Endothelial cell of umbilical vein (primary cell): ENCODE data around the gene SH3BGRL2. TPM values are rescaled to one million over a fixed set of nuclear protein-coding genes. Genes with fewer than 3 reads are reported as not detected.

Source experiments
- BruUV-seq: library from RNA; stranded (reverse); fragments of 400-500 nt; replicated peaks from 2 replicates; lab custom pipeline; 2021; lab: Mats Ljungman, UMichigan
- CTCF ChIA-PET: fragments of 300-600, 350-600 bp; sonication (Branson Sonifier 250); formaldehyde crosslinking; loops from one replicate; lab custom pipeline; 2021; ENCODE audit warnings: antibody characterized with exemption, inconsistent platforms; lab: Charles Lee
- POLR2A ChIA-PET: fragments of 300-600, 350-600 bp; sonication (Branson Sonifier 250); formaldehyde crosslinking; loops from one replicate; lab custom pipeline; 2021; ENCODE audit warnings: antibody characterized with exemption, inconsistent platforms; lab: Charles Lee
- DNase-seq: peaks from one replicate; pipeline ENCODE4 v3.0.0-alpha.2; 2011; ENCODE audit warnings: low read depth, low spot score
- FAIRE-seq: peaks from 2 replicates; lab custom pipeline; 2011; peaks lifted over from hg19 to GRCh38; lab: Jason Lieb, UNC
- H2AFZ ChIP-seq: 2 replicates; pipeline ENCODE4 v1.6.0; 2012; ENCODE audit warnings: low read depth, low read length, control low read depth, inconsistent platforms
- H3K27ac ChIP-seq: 2 replicates; pipeline ENCODE4 v1.5.1; 2011; ENCODE audit warnings: low read depth, mild to moderate bottlenecking, control low read depth, low read length, moderate library complexity; ENCODE audit not compliant: insufficient read depth
- H3K27me3 ChIP-seq, 2 experiments: 2 replicates each; pipeline versions ENCODE4 v1.6.0 to v1.6.1; 2011; ENCODE audit warnings: low read length in 2 of 2, mixed read lengths in 1 of 2; ENCODE audit not compliant: control insufficient read depth in 2 of 2, insufficient read depth in 2 of 2
- H3K36me3 ChIP-seq, 2 experiments: 2 replicates in 1 of 2; 3 replicates in 1 of 2; pipeline ENCODE4 v1.5.1; 2011; ENCODE audit warnings: low read length in 2 of 2, mild to moderate bottlenecking in 1 of 2, moderate library complexity in 1 of 2; ENCODE audit not compliant: control insufficient read depth in 2 of 2, insufficient read depth in 2 of 2; ENCODE audit errors: extremely low read depth in 1 of 2
- H3K4me1 ChIP-seq: 3 replicates; pipeline ENCODE4 v1.5.1; 2011; ENCODE audit warnings: mild to moderate bottlenecking, low read length; ENCODE audit not compliant: control insufficient read depth, insufficient read depth; ENCODE audit errors: extremely low read depth
- H3K4me2 ChIP-seq: 2 replicates; pipeline ENCODE4 v1.6.1; 2011; ENCODE audit warnings: low read length, control low read depth, mixed read lengths; ENCODE audit not compliant: insufficient read depth
- H3K4me3 ChIP-seq, 3 experiments: fragments of 200-600 bp in 1 of 3; sonication (generic), shearing (Covaris generic) in 1 of 3; replicated peaks in 1 of 3; 2 replicates each; pipeline ENCODE4 v1.5.1; 2011 to 2016; ENCODE audit warnings: control low read depth in 3 of 3, low read length in 3 of 3, mild to moderate bottlenecking in 2 of 3, inconsistent platforms in 1 of 3, low read depth in 1 of 3, moderate library complexity in 1 of 3; ENCODE audit not compliant: insufficient read depth in 1 of 3
- H3K79me2 ChIP-seq: 2 replicates; pipeline ENCODE4 v1.6.0; 2012; ENCODE audit warnings: low read length, inconsistent platforms; ENCODE audit not compliant: control insufficient read depth, insufficient read depth
- H3K9ac ChIP-seq: replicated peaks from 2 replicates; pipeline ENCODE3; 2011; ENCODE audit warnings: low read length, control low read depth; ENCODE audit not compliant: insufficient read depth; ENCODE audit errors: extremely low read depth
- H3K9me1 ChIP-seq: replicated peaks from 3 replicates; pipeline ENCODE4 v1.6.0; 2011; ENCODE audit warnings: mild to moderate bottlenecking, low read length; ENCODE audit not compliant: control insufficient read depth, insufficient read depth; ENCODE audit errors: extremely low read depth
- H3K9me3 ChIP-seq: replicated peaks from 2 replicates; pipeline ENCODE4 v1.5.1; 2012; ENCODE audit warnings: low read length, inconsistent platforms; ENCODE audit not compliant: control insufficient read depth, insufficient read depth
- H4K20me1 ChIP-seq: replicated peaks from 2 replicates; pipeline ENCODE3; 2011; ENCODE audit warnings: mild to moderate bottlenecking, low read length; ENCODE audit not compliant: control insufficient read depth, insufficient read depth; ENCODE audit errors: extremely low read depth
- CTCF ChIP-seq, 2 donors: IDR thresholded peaks; 1 replicate in 1 of 2; 2 replicates in 1 of 2; pipeline ENCODE4 v1.5.1; 2011; ENCODE audit warnings: low read length in 2 of 2, mild to moderate bottlenecking in 2 of 2, moderate library complexity in 2 of 2, control low read depth in 1 of 2, inconsistent platforms in 1 of 2, low read depth in 1 of 2; ENCODE audit not compliant: insufficient read depth in 1 of 2; ENCODE audit errors: extremely low read depth in 1 of 2
- EZH2 ChIP-seq: IDR thresholded peaks from 2 replicates; pipeline ENCODE4 v1.6.1; 2012; ENCODE audit warnings: borderline replicate concordance, low read depth, mild to moderate bottlenecking, moderate library complexity, low read length, inconsistent platforms; ENCODE audit not compliant: severe bottlenecking
- FOS ChIP-seq: IDR thresholded peaks from 2 replicates; pipeline ENCODE4 v1.6.1; 2011; ENCODE audit warnings: mild to moderate bottlenecking, low read length, moderate library complexity, borderline replicate concordance; ENCODE audit not compliant: insufficient read depth
- GATA2 ChIP-seq: IDR thresholded peaks from 2 replicates; pipeline ENCODE4 v1.7.0; 2011; ENCODE audit warnings: low read depth, mild to moderate bottlenecking, moderate library complexity, mixed read lengths, low read length; ENCODE audit not compliant: insufficient read length, insufficient read depth
- JUN ChIP-seq: IDR thresholded peaks from 2 replicates; pipeline ENCODE4 v1.6.1; 2011; ENCODE audit warnings: borderline replicate concordance, low read depth; ENCODE audit not compliant: insufficient read length, insufficient read depth
- MAX ChIP-seq: IDR thresholded peaks from 2 replicates; pipeline ENCODE4 v1.6.1; 2011; ENCODE audit not compliant: insufficient read depth, insufficient read length
- MYC ChIP-seq: IDR thresholded peaks from one replicate; pipeline ENCODE4 v1.6.1; 2011; ENCODE audit warnings: mild to moderate bottlenecking, low read depth, low read length
- POLR2A ChIP-seq: IDR thresholded peaks from 2 replicates; pipeline ENCODE4 v1.6.1; 2012; ENCODE audit warnings: low read depth, mild to moderate bottlenecking, control low read depth, low read length
- POLR2AphosphoS5 ChIP-seq: IDR thresholded peaks from 2 replicates; pipeline ENCODE4 v1.6.1; 2012; ENCODE audit warnings: low read depth, mild to moderate bottlenecking, control low read depth, low read length, moderate library complexity; ENCODE audit not compliant: insufficient read depth
- dilution Hi-C: fragments of 300-500 bp; cut with MboI; formaldehyde crosslinking; loops from one replicate; pipeline ENCODE4 v1.15.0; 2019; ENCODE audit warnings: low sequenced_read_pairs; ENCODE audit not compliant: extremely low pct_ligation_motif_present
- intact Hi-C: fragments of 100-400 bp; cut with micrococcal nuclease; formaldehyde crosslinking; loops from one replicate; pipeline ENCODE4 v1.10.0; 2022
- polyA plus RNA-seq, 4 experiments: library from polyadenylated mRNA; depleted of rRNA in 3 of 4; stranded (reverse) in 3 of 4; unstranded in 1 of 4; fragments of >200 nt; gene quantifications; 2 replicates each; pipeline versions ENCODE4 v1.2.1 to v1.2.3, GENCODE V29; 2011 to 2012; ENCODE audit warnings: missing spikeins in 1 of 4
- total RNA-seq: library from RNA; stranded (reverse); gene quantifications from 2 replicates; pipeline ENCODE4 v1.2.3, GENCODE V29; 2021

Gene SH3BGRL2
- total and polyA plus RNA-seq, 2 donors (not counting 3 experiments of a cell fraction or from before 2014, with no cell fraction given), result 3.2 to 10.7 TPM

GRCh38 chr6:79610306-79611009 is 20.7 kb upstream of the SH3BGRL2 start:
- Histone ChIP-seq H3K79me2 (no peaks in the 10 kb centered on the region), H4K20me1 (no peaks in the 10 kb centered on the region), H3K36me3 (no peaks in the 10 kb centered on the region), H3K27me3 (no peaks in the 10 kb centered on the region), H3K9me1 (no peaks in the 10 kb centered on the region), H3K4me2 (no peak overlapping the region), H3K4me1 (no peaks in the 10 kb centered on the region), H2AFZ (no peak overlapping the region), H3K9ac (no peak overlapping the region), H3K4me3 (no peak overlapping the region), H3K9me3 (no peaks in the 10 kb centered on the region), H3K27ac (no peak overlapping the region)
- ChIA-PET POLR2A (no interaction called here), CTCF (interaction anchor here (0.7 kb wide), 1 partner anchor 52 kb away, joined by 3 read pairs; no protein-coding TSS in a partner anchor)
- FAIRE-seq (no peak), DNase-seq (no peak)
- intact Hi-C loops, result no loop called here
- TF ChIP-seq FOS (no peak), EZH2 (no peak), POLR2A (no peak), MAX (no peak), JUN (no peak), GATA2 (no peak), CTCF (IDR thresholded peaks at IDR 0.05; ENCODE audit: extremely low read depth in 1 of 2, insufficient read depth in 1 of 2, low read depth in 1 of 2, low read length in 2 of 2) (no peak), MYC (no peak), POLR2AphosphoS5 (no peak)
- dilution Hi-C loops, result no loop called here
- BruUV-seq, result no TSS peak
